ENCODE measurements around the gene FRY. TPM values are rescaled to one million over a fixed set of nuclear protein-coding genes. Genes with fewer than 3 reads are reported as not detected.

Gene FRY
- total and polyA plus RNA-seq, 9 of the 15 experiments (the other 6 are each of a cell fraction or from before 2014, with no cell fraction given), result 0.03 to 0.31 (median 0.11) TPM; not detected in 3

GRCh38 chr13:32001154-32001768, 30.3 kb upstream of the FRY start:
- no TSS peak for BruUV-seq (replicated peaks)
- peak; percentile 83 for ATAC-seq
- ChIA-PET POLR2A (interaction anchor here (0.5 kb wide), 1 partner anchor 156 kb away, joined by 3 read pairs; no protein-coding TSS in a partner anchor), CTCF (ENCODE audit: low intra/inter-chr PET ratio) (interaction anchor here (1.0 kb wide), 1 partner anchor 309 kb away, joined by 3 read pairs; no protein-coding TSS in a partner anchor)
- in situ Hi-C loops (cut with MboI), result no loop called here
- Histone ChIP-seq H3K4me3 (no peak overlapping the region), H3K36me3 (ENCODE audit: control insufficient read depth, insufficient read depth, low read length) (no peaks in the 10 kb centered on the region), H3K9me1 (ENCODE audit: control insufficient read depth, insufficient read depth, low read length) (no peaks in the 10 kb centered on the region), H3K9ac (ENCODE audit: insufficient read depth in 1 of 2, low read depth in 2 of 2, low read length in 2 of 2) (no peak overlapping the region), H2AFZ (ENCODE audit: low read depth, low read length) (no peak overlapping the region), H3K27me3 (ENCODE audit: control insufficient read depth in 2 of 2, insufficient read depth in 2 of 2, low read length in 2 of 2) (no peaks in the 10 kb centered on the region), H3K27ac (ENCODE audit: extremely low read depth, low read depth, low read length) (no peak overlapping the region), H3K4me1 (replicated peaks in 1 of 2; ENCODE audit: control insufficient read depth in 2 of 2, insufficient read depth in 2 of 2, low read length in 2 of 2) (no peaks in the 10 kb centered on the region), H3K4me2 (ENCODE audit: insufficient read depth, low read length) (no peak overlapping the region), H3K9me3 (replicated peaks; ENCODE audit: control insufficient read depth, insufficient read depth, low read depth, low read length) (no peaks in the 10 kb centered on the region), H4K20me1 (replicated peaks; ENCODE audit: control insufficient read depth, insufficient read depth, low read length) (no peaks in the 10 kb centered on the region), H3K79me2 (ENCODE audit: control insufficient read depth, insufficient read depth, low read length) (no peaks in the 10 kb centered on the region)
- FAIRE-seq, result no peak
- TF ChIP-seq, protein P1, sequence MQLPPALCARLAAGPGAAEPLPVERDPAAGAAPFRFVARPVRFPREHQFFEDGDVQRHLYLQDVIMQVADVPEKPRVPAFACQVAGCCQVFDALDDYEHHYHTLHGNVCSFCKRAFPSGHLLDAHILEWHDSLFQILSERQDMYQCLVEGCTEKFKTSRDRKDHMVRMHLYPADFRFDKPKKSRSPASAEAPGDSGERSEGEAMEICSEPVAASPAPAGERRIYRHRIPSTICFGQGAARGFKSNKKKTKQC (CRISPR knock-in tag; IDR thresholded peaks at IDR 0.05), result no peak
- TF ChIP-seq CEBPG (CRISPR knock-in tag; IDR thresholded peaks at IDR 0.05) (no peak), CEBPG (tag; conservative IDR thresholded peaks at IDR 0.05 in 1 of 2, IDR thresholded peaks at IDR 0.05 in 1 of 2) (peak; percentile 41 to 97; a peak in 3 of 4 replicates), RAD21 (CRISPR knock-in tag; conservative IDR thresholded peaks at IDR 0.05 in 1 of 2, IDR thresholded peaks at IDR 0.05 in 1 of 2) (0 out of 4 replicates have a peak, but pooled peaks of 1 of the 2 experiments have one; percentile 10), CTCF (IDR thresholded peaks at IDR 0.05 in 2 of 3, conservative IDR thresholded peaks at IDR 0.05 in 1 of 3; ENCODE audit: insufficient read depth in 2 of 3, low read depth in 1 of 3, low read length in 3 of 3) (peak; percentile 29 to 50 (median 48); a peak in 5 of 6 replicates), CEBPB (tag; IDR thresholded peaks at IDR 0.05) (peak; percentile 96), POLR2G (IDR thresholded peaks at IDR 0.05; ENCODE audit: low read depth, low read length) (no peak), STAG1 (CRISPR knock-in tag; IDR thresholded peaks at IDR 0.05; ENCODE audit: borderline replicate concordance) (no peak)
- WGBS (ENCODE audit: insufficient coverage, low coverage, missing lambda C conversion rate), result 25% methylated on average over 1 of the region's 1 CpG
- intact Hi-C loops (cut with micrococcal nuclease), result no loop called here
- peak; percentile 10 to 30 (median 18) for DNase-seq (ENCODE audit: extremely low read depth in 1 of 4, low spot score in 3 of 4)

Measured in K562 (cell line).